ENCODE results near the gene PRSS21. TPM values are rescaled to one million over a fixed set of nuclear protein-coding genes. Genes with fewer than 3 reads are reported as not detected.

Gene PRSS21, protein sequence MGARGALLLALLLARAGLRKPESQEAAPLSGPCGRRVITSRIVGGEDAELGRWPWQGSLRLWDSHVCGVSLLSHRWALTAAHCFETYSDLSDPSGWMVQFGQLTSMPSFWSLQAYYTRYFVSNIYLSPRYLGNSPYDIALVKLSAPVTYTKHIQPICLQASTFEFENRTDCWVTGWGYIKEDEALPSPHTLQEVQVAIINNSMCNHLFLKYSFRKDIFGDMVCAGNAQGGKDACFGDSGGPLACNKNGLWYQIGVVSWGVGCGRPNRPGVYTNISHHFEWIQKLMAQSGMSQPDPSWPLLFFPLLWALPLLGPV
- total RNA-seq (2013): 0.98 TPM
- polyA plus RNA-seq (1 to 10 TPM; 2.1 to 9.0 (median 3.1) TPM), polyA minus RNA-seq (3.2 and 5.0 TPM in 2 replicates), total RNA-seq (0.07 to 0.92 (median 0.33) reads per million in 11 experiments)

DNA sequence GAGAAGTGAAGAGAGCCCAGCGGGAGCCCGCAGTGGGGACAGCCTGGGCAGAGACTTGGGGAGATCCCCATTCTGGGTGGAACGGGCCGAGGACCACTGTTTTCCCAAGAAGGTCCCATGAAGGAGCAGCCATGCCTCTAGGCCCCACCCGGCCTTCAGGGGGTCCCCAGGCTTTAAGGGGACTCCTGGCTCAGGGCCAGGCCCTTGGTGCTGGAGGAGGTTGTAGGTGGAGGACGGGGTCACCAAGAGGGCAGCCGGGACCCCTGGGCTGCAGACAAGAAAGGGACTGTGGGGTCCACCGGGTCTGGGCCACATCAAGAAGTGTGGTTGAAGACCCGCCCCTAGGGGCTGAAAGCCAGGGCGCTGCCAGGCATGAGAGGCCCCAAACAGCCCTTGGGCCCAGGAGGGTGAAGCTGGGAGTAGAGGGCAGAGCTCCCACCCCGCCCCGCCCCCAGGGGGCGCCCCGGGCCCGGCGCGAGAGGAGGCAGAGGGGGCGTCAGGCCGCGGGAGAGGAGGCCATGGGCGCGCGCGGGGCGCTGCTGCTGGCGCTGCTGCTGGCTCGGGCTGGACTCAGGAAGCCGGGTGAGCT lies at the start of gene PRSS21:
PRSS21 (plus strand) TSS at position 487 of the 589 bp plus-strand sequence; CDS start at position 519, 32 bp downstream.
- Histone ChIP-seq H3K9me3 (replicated peaks in 1 of 2; ENCODE audit: control insufficient read depth in 1 of 2, insufficient read depth in 1 of 2, low read length in 2 of 2) (no peaks in the 10 kb centered on the region), H3K4me2 (replicated peaks; ENCODE audit: extremely low read depth, low read length, poor library complexity, severe bottlenecking) (peak within 1 kb of the TSS; percentile 55), H3K79me2 (ENCODE audit: insufficient read depth, low read length) (no peaks in the 10 kb centered on the region), H4K20me1 (ENCODE audit: insufficient read depth, low read length) (no peaks in the 10 kb centered on the region), H3K27me3 (ENCODE audit: control insufficient read depth in 2 of 2, insufficient read depth in 2 of 2, low read length in 2 of 2) (no peaks in the 10 kb centered on the region), H2AFZ (ENCODE audit: insufficient read depth, low read depth, low read length, poor library complexity, severe bottlenecking) (peak within 1 kb of the TSS; percentile 21), H3K4me1 (ENCODE audit: control insufficient read depth in 1 of 2, insufficient read depth in 2 of 2, low read length in 2 of 2) (peaks cover 5 to 12% of the 10 kb centered on the region in 2 donors), H3K9ac (ENCODE audit: insufficient read depth, low read length, poor library complexity, severe bottlenecking) (peak within 1 kb of the TSS; percentile 36), H3K36me3 (replicated peaks in 1 of 2; ENCODE audit: control insufficient read depth in 1 of 2, insufficient read depth in 2 of 2, low read length in 2 of 2) (no peaks in the 10 kb centered on the region), H3K27ac (ENCODE audit: low read depth in 1 of 2, low read length in 2 of 2) (no peak within 1 kb of the TSS), H3K4me3 (replicated peaks in 1 of 3; ENCODE audit: low read depth in 2 of 3, low read length in 3 of 3) (peak within 1 kb of the TSS in 1 of 3 experiments; percentile 43)
- 76% methylated on average over 28 of the region's 28 CpGs for WGBS (ENCODE audit: insufficient coverage)
- H3K27me3 Mint-ChIP-seq (ENCODE audit: low read depth in 3 of 3): peaks cover 3 to 6% (median 6%) of the 10 kb centered on the region in 3 donors
- H3K4me1 Mint-ChIP-seq: peaks cover 8% of the 10 kb centered on the region
- peak within 1 kb of the TSS; percentile 51 to 70 for H3K4me3 Mint-ChIP-seq
- no peaks in the 10 kb centered on the region for H3K36me3 Mint-ChIP-seq
- H3K9me3 Mint-ChIP-seq: no peaks in the 10 kb centered on the region
- TF ChIP-seq, protein P1, sequence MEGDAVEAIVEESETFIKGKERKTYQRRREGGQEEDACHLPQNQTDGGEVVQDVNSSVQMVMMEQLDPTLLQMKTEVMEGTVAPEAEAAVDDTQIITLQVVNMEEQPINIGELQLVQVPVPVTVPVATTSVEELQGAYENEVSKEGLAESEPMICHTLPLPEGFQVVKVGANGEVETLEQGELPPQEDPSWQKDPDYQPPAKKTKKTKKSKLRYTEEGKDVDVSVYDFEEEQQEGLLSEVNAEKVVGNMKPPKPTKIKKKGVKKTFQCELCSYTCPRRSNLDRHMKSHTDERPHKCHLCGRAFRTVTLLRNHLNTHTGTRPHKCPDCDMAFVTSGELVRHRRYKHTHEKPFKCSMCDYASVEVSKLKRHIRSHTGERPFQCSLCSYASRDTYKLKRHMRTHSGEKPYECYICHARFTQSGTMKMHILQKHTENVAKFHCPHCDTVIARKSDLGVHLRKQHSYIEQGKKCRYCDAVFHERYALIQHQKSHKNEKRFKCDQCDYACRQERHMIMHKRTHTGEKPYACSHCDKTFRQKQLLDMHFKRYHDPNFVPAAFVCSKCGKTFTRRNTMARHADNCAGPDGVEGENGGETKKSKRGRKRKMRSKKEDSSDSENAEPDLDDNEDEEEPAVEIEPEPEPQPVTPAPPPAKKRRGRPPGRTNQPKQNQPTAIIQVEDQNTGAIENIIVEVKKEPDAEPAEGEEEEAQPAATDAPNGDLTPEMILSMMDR (IDR thresholded peaks at IDR 0.05): peak; percentile 39
- DNase-seq: no peak
- intact Hi-C loops (cut with micrococcal nuclease): no loop called here
- peak within 1 kb of the TSS in 2 of 7 donors; percentile 24 to 35 for H3K27ac Mint-ChIP-seq

DNA sequence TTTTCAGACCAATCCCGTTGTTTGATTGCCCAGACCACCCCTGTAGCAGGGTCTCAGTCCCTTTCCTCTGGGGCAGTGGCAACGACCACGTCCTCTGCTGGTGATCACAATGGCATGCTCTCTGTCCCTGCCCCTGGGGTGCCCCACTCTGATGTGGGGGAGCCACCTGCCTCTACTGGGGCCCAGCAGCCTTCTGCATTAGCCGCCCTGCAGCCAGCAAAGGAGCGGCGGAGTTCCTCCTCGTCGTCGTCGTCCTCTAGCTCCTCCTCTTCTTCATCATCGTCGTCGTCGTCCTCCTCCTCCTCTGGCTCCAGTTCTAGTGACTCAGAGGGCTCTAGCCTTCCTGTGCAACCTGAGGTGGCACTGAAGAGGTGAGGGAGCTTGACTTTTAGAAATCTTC lies 49.1 kb upstream of the PRSS21 start:
- no peak overlapping the region for H3K9ac ChIP-seq (ENCODE audit: insufficient read depth, low read length, poor library complexity, severe bottlenecking)
- H3K27me3 Mint-ChIP-seq (ENCODE audit: low read depth in 3 of 3): peaks cover 0 to 4% (median 0%) of the 10 kb centered on the region in 3 donors
- no peaks in the 10 kb centered on the region for H3K4me1 ChIP-seq (ENCODE audit: control insufficient read depth in 1 of 2, insufficient read depth in 2 of 2, low read length in 2 of 2)
- H3K9me3 Mint-ChIP-seq: peaks cover 0 to 1% (median 0%) of the 10 kb centered on the region in 7 donors
- H3K27ac ChIP-seq (ENCODE audit: low read depth in 1 of 2, low read length in 2 of 2): peak overlapping the region in 1 of 2 donors; percentile 26
- intact Hi-C loops (cut with micrococcal nuclease): no loop called here
- H3K4me1 Mint-ChIP-seq: peaks cover 4% of the 10 kb centered on the region
- H3K36me3 Mint-ChIP-seq: peaks cover 93 to 100% of the 10 kb centered on the region in 2 donors
- peak overlapping the region in 2 of 7 donors; percentile 21 to 51 for H3K27ac Mint-ChIP-seq
- TF ChIP-seq, protein P1 (IDR thresholded peaks at IDR 0.05): no peak
- no peaks in the 10 kb centered on the region for H3K9me3 ChIP-seq (replicated peaks in 1 of 2; ENCODE audit: control insufficient read depth in 1 of 2, insufficient read depth in 1 of 2, low read length in 2 of 2)
- no peak for DNase-seq
- no peaks in the 10 kb centered on the region for H3K27me3 ChIP-seq (ENCODE audit: control insufficient read depth in 2 of 2, insufficient read depth in 2 of 2, low read length in 2 of 2)
- no peak overlapping the region for H3K4me3 ChIP-seq (replicated peaks in 1 of 3; ENCODE audit: low read depth in 2 of 3, low read length in 3 of 3)
- H3K79me2 ChIP-seq (ENCODE audit: insufficient read depth, low read length): peaks cover 59% of the 10 kb centered on the region
- no peak overlapping the region for H3K4me3 Mint-ChIP-seq
- 89% methylated on average over 10 of the region's 14 CpGs for WGBS (ENCODE audit: insufficient coverage)
- peaks cover 99 to 100% of the 10 kb centered on the region in 2 donors for H3K36me3 ChIP-seq (replicated peaks in 1 of 2; ENCODE audit: control insufficient read depth in 1 of 2, insufficient read depth in 2 of 2, low read length in 2 of 2)
- no peak overlapping the region for H3K4me2 ChIP-seq (replicated peaks; ENCODE audit: extremely low read depth, low read length, poor library complexity, severe bottlenecking)
- peaks cover 100% of the 10 kb centered on the region for H4K20me1 ChIP-seq (ENCODE audit: insufficient read depth, low read length)
- no peak overlapping the region for H2AFZ ChIP-seq (ENCODE audit: insufficient read depth, low read depth, low read length, poor library complexity, severe bottlenecking)
